ENCODE data around the gene ITPKA. TPM values are rescaled to one million over a fixed set of nuclear protein-coding genes. Genes with fewer than 3 reads are reported as not detected.

ITPKA gene
- 0.43 and 7.7 TPM in 2 replicates for total RNA-seq (2014; rRNA removed; shearing (Covaris generic))
- polyA plus RNA-seq (2016; fragmentation: Nextera tagmentation; extraction: Ambion mirVana) = 0.14 TPM in 1 of 2 replicates, not detected in the other

DNA sequence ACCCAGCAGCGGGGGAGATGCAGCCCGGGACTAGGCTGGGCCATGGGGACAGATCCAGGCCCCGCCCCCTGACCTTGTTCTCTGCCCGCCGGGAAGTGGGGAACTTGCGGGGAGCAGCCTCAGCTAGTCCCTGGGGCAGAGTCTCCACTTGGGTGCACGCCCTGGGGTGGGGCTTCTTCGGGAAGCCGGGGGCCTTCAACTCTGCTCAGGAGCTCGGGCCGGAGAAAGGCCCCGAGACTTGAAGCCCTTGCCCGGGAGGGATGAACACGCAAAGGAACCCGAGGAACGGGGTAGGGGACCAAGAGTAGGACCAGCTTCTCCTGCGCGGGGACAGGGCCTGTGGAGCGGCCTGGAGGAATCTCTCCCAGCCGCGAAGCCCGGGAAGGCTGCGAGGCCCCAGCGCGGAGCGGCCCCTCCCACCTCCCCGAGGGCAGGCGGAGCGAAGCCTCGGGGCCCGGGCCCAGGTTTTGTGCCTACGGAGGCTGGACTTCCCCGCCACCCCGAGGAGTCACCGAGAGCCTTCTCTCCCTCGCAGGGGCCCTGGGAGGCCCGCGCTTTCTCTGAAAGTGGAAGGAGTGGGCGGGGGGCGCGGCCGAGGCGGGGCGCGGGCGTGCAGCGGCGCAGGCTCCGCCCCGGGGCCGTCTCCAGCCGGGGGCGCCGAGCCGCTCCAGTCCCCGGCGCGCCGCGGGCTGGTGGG, at the start of gene ITPKA:
TSS of gene ITPKA (plus strand) at position 670 of the 697 bp plus-strand sequence. CDS start 54 bp downstream, outside the sequence.
- Histone ChIP-seq H2AFZ (peak within 1 kb of the TSS; percentile 70), H3K4me1 (ENCODE audit: insufficient read depth) (peaks cover 12% of the 10 kb centered on the region), H3F3A (ENCODE audit: insufficient read depth) (peaks cover 8% of the 10 kb centered on the region; the same call in 1 of the 2 replicates), H3K4me2 (ENCODE audit: unreplicated experiment) (peak within 1 kb of the TSS; percentile 60), H3K9me3 (ENCODE audit: low read depth) (no peaks in the 10 kb centered on the region), H3K79me2 (ENCODE audit: insufficient read depth) (no peaks in the 10 kb centered on the region), H3K4me3 (peak within 1 kb of the TSS; percentile 66), H3K9ac (peak within 1 kb of the TSS; percentile 62), H3K27ac (no peak within 1 kb of the TSS), H4K20me1 (ENCODE audit: insufficient read depth) (no peaks in the 10 kb centered on the region), H3K36me3 (ENCODE audit: low read depth) (no peaks in the 10 kb centered on the region), H3K27me3 (replicated peaks; ENCODE audit: insufficient read depth) (peaks cover 9% of the 10 kb centered on the region; the same call in 1 of the 2 replicates), H3K9me2 (ENCODE audit: insufficient read depth) (no peaks in the 10 kb centered on the region)
- in situ Hi-C loops (cut with MboI) = no loop called here
- no peak for TF ChIP-seq EZH2phosphoT487 (IDR thresholded peaks at IDR 0.05; ENCODE audit: insufficient read depth, low read depth)
- no peak for TF ChIP-seq EZH2 (IDR thresholded peaks at IDR 0.05; ENCODE audit: insufficient read depth, poor library complexity, severe bottlenecking)
- DNase-seq = peak; percentile 82
- 1 to 3% methylated on average over 29 to 56 of the region's 60 CpGs for WGBS, 2 experiments (ENCODE audit: low coverage in 1 of 2, low lambda C conversion rate in 2 of 2, missing lambda C conversion rate in 2 of 2)

DNA sequence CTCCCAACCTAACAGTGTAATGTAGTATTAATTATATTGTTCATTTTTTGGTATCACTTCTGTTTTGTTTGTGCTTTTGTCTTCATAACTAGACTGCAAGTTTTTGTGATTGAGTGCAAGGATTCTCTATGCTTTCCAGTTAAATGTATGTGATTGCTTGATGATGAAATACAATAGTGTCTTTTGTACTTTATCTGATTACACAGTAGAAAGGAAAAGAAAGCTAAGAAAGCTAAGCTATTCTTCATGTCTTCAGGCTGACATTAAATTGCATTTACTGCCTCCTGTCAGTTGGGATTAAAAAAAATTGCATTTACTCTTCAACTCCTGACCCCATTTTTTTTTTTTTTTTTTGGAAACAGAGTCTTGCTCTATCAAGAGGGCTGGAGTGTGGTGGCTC, 48.3 kb upstream of the ITPKA start:
- peaks cover 22% of the 10 kb centered on the region for H3K36me3 ChIP-seq (ENCODE audit: low read depth)
- no peak overlapping the region for H3K4me3 ChIP-seq
- no peaks in the 10 kb centered on the region for H3F3A ChIP-seq (ENCODE audit: insufficient read depth)
- no peaks in the 10 kb centered on the region for H3K9me2 ChIP-seq (ENCODE audit: insufficient read depth)
- no peak overlapping the region for H3K27ac ChIP-seq
- no peak overlapping the region for H3K9ac ChIP-seq
- peaks cover 50% of the 10 kb centered on the region for H3K79me2 ChIP-seq (ENCODE audit: insufficient read depth)
- H3K9me3 ChIP-seq (ENCODE audit: low read depth) = no peaks in the 10 kb centered on the region
- H4K20me1 ChIP-seq (ENCODE audit: insufficient read depth) = no peaks in the 10 kb centered on the region
- no peaks in the 10 kb centered on the region for H3K4me1 ChIP-seq (ENCODE audit: insufficient read depth)
- H3K27me3 ChIP-seq (replicated peaks; ENCODE audit: insufficient read depth) = no peaks in the 10 kb centered on the region
- TF ChIP-seq EZH2phosphoT487 (IDR thresholded peaks at IDR 0.05; ENCODE audit: insufficient read depth, low read depth) (no peak), EZH2 (IDR thresholded peaks at IDR 0.05; ENCODE audit: insufficient read depth, poor library complexity, severe bottlenecking) (no peak)
- no peak overlapping the region for H3K4me2 ChIP-seq (ENCODE audit: unreplicated experiment)
- no peak overlapping the region for H2AFZ ChIP-seq
- in situ Hi-C loops (cut with MboI) = no loop called here
- DNase-seq = no peak

DNA sequence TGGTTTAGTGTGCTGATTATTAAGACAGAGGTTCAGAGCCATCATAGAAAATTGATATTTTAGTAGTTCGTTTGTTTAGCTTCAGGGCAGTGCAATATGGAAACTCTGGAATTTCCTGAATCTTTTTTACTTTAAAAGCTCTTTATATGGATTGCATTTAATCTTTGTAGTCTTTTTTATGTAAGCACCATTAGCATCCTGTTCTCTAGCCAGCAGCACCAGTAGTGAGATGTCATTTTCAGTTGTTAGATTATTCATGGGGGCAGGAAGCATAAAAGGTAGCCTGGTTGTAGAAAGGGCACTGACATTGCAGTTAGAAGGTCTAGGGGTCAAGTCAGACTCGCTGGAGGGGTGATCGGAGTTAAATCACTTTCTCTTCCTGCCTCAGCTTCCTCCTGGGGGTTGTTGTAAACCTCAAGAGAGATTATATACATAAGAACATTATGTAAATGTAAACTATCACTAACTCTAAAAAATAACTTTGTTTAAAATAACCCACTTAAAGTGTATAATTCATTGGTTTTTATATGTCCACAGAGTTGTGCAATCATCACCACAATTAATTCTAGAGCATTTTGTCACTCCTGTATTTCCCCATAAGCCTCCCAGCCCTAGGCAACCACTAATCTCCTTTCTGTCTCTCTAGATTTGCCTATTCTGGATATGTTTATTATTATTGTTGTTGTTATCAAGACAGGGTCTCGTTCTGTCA, 31.4 kb upstream of the ITPKA start:
- H3K4me3 ChIP-seq = no peak overlapping the region
- H3K4me1 ChIP-seq (ENCODE audit: insufficient read depth) = no peaks in the 10 kb centered on the region
- H3K36me3 ChIP-seq (ENCODE audit: low read depth) = peaks cover 23% of the 10 kb centered on the region
- no peak overlapping the region for H3K4me2 ChIP-seq (ENCODE audit: unreplicated experiment)
- H3K9me3 ChIP-seq (ENCODE audit: low read depth) = no peaks in the 10 kb centered on the region
- no peak overlapping the region for H3K27ac ChIP-seq
- H3K9ac ChIP-seq = no peak overlapping the region
- DNase-seq = peak; percentile 12
- 0 out of 2 replicates have a peak, but pooled peaks cover 14% of the 10 kb centered on the region for H3K79me2 ChIP-seq (ENCODE audit: insufficient read depth)
- in situ Hi-C loops (cut with MboI) = no loop called here
- no peaks in the 10 kb centered on the region for H4K20me1 ChIP-seq (ENCODE audit: insufficient read depth)
- H3K27me3 ChIP-seq (replicated peaks; ENCODE audit: insufficient read depth) = no peaks in the 10 kb centered on the region
- H3K9me2 ChIP-seq (ENCODE audit: insufficient read depth) = no peaks in the 10 kb centered on the region
- no peak for TF ChIP-seq EZH2 (IDR thresholded peaks at IDR 0.05; ENCODE audit: insufficient read depth, poor library complexity, severe bottlenecking)
- no peak for TF ChIP-seq EZH2phosphoT487 (IDR thresholded peaks at IDR 0.05; ENCODE audit: insufficient read depth, low read depth)
- no peak overlapping the region for H2AFZ ChIP-seq
- H3F3A ChIP-seq (ENCODE audit: insufficient read depth) = no peaks in the 10 kb centered on the region
- whole genome bisulfite sequencing, 2 experiments (ENCODE audit: low coverage in 1 of 2, low lambda C conversion rate in 2 of 2, missing lambda C conversion rate in 2 of 2) = 74 to 77% methylated on average over 4 of the region's 4 CpGs

DNA sequence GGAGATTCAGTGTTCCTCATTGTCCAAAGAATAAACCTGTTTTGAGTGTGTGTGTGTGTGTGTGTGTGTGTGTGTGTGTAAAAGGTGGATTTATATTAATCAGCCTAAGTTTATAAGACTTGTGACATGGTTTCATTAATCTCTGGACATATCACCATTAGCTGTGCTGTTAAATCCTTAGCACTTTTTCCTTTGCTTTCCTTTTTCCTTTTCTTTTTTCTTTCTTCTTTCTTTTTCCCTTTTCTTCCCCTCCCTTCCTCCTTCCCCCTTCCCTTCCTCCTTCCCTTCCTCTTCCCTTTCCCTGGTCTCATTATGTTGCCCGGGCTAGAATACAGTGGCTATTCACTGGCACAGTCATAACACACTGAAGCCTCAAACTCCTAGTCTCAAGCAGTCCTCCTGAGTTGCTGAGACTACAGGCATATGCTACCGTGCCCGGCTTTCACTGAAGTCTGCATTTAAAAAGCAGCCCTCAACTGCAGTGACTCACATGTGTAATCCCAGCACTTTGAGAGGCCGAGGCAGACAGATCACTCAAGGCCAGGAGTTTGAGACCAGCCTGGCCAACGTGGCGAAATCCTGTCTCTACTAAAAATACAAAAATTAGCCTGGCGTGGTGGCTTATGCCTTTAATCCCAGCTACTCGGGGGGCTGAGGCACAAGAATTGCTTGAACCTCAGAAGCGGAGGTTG, 28.6 kb upstream of the ITPKA start:
- H3F3A ChIP-seq (ENCODE audit: insufficient read depth) = no peaks in the 10 kb centered on the region
- 96 to 99% methylated on average over 9 of the region's 9 CpGs for WGBS, 2 experiments (ENCODE audit: low coverage in 1 of 2, low lambda C conversion rate in 2 of 2, missing lambda C conversion rate in 2 of 2)
- H2AFZ ChIP-seq = no peak overlapping the region
- no peak for DNase-seq
- H3K4me2 ChIP-seq (ENCODE audit: unreplicated experiment) = no peak overlapping the region
- no peak overlapping the region for H3K4me3 ChIP-seq
- 0 out of 2 replicates have a peak, but pooled peaks cover 14% of the 10 kb centered on the region for H3K79me2 ChIP-seq (ENCODE audit: insufficient read depth)
- no peak overlapping the region for H3K9ac ChIP-seq
- H3K4me1 ChIP-seq (ENCODE audit: insufficient read depth) = no peaks in the 10 kb centered on the region
- H3K36me3 ChIP-seq (ENCODE audit: low read depth) = peaks cover 16% of the 10 kb centered on the region
- TF ChIP-seq EZH2phosphoT487 (IDR thresholded peaks at IDR 0.05; ENCODE audit: insufficient read depth, low read depth) (no peak), EZH2 (IDR thresholded peaks at IDR 0.05; ENCODE audit: insufficient read depth, poor library complexity, severe bottlenecking) (no peak)
- in situ Hi-C loops (cut with MboI) = no loop called here
- no peaks in the 10 kb centered on the region for H4K20me1 ChIP-seq (ENCODE audit: insufficient read depth)
- H3K27me3 ChIP-seq (replicated peaks; ENCODE audit: insufficient read depth) = no peaks in the 10 kb centered on the region
- no peak overlapping the region for H3K27ac ChIP-seq
- no peaks in the 10 kb centered on the region for H3K9me2 ChIP-seq (ENCODE audit: insufficient read depth)
- H3K9me3 ChIP-seq (ENCODE audit: low read depth) = no peaks in the 10 kb centered on the region
